GM18519 (cell line): Measurements from ENCODE around the gene C5orf15.
"Not testable (repeated sequence)": the region's sequence is repeated elsewhere in the genome, so short reads cannot be mapped to it uniquely, and the experiment has no call there.

Source experiments
- ATAC-seq: cut with Tn5 transposase; IDR thresholded peaks from one replicate; pipeline ENCODE4 v1.9.1; 2021; ENCODE audit warnings: mild to moderate bottlenecking, moderate library complexity; ENCODE audit not compliant: unreplicated experiment, low FRiP score

Gene C5orf15

DNA sequence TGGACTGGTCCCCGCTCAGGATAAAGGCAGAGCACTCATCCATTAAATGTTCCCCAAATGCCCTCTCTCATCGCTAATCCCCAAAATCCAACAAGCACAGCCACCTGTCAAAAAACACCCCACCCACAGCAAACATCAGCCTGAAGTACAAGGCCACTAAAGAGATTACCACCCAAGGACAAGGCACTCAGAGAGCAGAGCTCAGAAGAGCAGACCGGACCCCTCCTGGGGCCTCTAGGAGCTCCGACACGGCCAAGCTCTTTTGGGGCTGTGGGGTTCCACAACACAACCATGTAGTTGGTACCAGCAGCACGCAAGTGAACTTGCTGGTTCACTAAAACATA, 26.5 kb upstream of the C5orf15 start:
- ATAC-seq: no peak

DNA sequence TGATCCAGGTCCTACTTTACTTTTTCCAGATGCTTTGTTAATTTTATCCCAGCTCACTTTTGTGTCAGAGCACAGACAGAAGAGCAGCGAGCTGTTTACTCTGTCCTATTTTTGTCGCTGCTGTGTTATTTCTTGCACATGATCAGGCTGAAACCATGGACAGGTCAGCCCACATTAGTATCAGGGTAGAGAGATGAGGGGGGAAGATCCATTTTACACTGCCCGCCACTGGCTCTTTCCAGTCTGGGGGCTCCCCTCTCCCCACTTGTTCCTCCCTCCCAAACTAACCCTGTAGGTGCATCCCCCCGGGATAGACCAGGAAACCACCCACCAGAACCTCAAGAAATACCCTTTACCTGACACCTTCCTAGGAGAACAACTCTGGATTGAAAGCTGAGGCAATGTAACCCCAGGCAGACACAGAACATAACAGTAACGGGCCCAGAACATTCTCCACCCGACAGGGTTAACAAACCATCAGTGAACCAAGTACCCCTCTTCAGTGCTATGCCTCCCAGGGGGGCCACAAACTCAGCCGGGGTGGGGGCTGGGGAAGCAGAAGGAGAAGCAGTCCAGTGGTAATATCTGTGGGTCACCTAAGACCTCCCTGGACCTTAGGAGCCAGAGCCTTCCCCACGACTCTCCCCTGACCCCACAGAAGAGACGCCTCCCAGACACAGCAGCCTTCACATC, 26.0 kb upstream of the C5orf15 start:
- no peak for ATAC-seq

DNA sequence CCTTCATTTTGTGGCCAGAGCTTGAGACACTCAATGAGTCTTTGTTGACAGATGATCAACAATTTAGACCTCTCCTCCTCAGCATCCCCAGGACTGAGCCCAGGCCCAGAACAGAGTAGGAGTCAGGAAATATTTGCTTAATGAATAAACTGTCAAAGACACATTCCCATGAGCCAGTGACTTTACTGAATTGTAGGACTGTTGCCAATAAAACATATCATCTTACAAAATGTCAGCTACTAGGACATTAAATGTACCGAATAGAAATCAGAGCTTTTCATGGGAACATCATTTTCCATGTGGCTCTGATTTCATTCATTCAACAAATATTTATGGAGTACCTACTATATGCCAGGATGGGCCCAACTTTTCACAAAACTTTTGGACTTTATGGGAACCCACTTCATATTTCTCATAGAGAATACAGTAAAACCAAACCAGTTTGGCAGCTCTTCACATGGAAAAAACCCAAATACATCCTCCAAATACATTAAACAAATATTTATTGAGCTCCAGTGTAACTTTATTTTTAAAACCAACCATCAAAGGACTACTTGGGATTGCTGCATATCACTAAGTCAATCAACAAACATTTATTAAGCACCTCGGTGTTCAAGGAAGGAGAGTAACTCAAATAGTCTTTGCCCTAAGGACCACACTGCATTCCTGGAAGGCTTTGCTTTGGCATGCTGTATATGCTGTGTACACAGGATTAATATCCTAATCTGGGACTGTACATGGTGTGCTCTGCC, 24.9 kb upstream of the C5orf15 start:
- ATAC-seq: no peak

DNA sequence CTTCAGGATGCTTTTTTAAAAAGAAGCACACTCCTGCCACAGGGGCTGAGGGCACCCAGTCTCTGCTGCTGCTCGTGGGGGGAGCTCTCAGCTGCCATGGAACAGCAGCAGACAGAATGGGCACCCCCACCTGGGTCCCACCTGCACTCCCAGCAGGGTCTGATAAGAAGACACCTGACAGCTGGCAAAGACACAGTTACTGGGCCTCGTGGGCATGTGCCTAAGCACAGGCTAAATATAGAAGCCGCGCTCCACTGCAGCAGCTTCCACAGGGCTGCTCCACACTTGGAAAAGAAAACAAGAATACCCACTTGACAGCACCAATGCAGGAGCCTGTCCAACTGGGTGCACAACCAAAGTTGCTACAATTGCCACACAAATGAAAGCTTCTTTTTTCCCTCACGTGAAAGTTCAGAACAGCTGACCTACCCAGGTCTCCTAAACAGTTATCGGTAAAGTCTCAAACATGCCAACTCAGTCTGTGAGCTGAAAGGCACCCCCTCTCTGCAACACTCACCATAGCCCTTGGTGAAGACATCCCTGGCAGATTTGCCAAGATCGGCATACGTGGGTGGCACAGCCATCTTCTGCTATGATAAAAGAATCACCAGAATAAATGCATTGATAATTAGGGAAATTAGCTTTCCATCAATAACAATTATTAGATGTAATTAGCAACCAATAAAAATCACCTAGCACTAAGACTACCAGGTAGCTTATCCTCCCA, 24.2 kb upstream of the C5orf15 start:
- ATAC-seq: no peak

DNA sequence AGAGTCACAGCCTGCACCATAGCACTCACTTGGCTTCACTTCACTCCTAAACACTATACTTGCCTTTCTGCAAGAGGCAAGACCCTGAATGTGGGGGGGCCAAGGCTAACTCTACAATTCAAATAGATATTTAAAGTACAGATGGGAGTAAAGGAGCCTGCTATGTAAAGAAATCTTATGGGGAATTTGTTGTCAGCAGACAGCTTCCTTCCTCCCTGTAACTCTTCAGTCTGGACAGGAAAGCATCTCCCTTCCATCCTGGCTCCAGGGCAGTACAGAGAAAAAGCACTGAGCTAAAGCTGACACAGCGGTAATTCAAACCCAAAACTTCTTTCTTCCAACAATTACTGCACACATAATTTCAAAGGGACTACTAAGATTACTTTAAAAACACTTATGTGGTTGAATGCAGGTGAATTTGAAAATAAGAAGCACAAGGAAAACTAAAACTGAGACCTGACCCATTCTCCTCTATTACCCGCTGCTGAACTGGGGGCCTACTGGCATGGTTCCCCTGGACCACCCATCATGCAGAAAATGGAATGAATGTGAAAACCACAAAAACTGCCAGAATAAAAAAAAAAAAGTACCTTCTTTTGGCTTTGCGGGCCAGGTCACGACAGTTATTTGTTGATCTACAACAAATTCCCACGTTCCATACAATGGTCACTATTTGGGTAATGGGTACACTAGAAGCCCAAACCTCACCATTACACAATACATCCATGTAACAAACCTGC, 22.9 kb upstream of the C5orf15 start:
- ATAC-seq: no peak

DNA sequence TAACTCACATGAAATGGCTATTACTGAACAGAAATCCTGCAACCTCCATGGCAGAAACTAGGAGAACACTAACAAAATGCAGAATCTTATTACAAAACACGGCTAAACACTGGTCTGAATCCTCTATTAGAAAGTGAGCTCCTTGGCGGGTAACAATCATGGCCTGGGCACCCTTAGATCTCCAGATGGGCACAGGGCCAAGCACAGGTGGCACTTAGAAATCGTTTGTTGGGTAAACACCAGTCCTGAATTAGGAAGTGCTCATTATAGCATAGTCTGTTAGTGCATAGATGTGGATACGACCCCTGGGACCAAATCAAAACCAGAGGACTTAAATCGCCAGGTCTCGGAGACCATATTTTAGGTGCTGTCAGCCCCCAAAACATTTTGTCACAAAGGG, 22.0 kb upstream of the C5orf15 start:
- no peak for ATAC-seq

DNA sequence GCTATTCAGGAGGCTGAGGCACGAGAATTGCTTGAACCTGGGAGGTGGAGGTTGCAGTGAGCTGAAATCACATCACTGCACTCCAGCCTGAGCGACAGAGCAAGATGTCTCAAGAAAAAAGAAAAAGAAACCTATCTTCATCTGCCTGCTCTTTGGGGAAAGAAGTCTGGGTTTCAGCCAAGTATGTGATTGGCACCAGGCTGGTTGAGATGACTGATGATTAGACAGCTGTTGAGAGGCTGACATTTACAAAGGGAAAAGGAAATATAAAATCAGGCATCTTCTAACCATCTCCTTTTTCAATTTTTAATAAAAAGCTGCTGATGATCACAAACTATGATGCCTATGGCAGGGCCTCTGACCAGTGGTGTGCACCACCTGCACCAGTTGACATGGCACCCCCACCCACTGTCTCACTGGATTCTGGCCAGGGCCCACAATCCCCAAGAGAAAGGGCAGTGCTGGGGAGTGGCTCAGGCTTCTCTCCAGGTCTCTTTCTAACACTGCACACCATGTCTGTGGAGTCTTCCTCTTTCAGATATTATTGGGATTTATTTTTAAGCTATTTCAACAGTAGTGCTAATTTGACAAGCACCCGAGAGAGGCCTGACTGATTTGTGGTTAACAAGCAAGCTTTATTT, 17.2 kb upstream of the C5orf15 start:
- no peak for ATAC-seq

DNA sequence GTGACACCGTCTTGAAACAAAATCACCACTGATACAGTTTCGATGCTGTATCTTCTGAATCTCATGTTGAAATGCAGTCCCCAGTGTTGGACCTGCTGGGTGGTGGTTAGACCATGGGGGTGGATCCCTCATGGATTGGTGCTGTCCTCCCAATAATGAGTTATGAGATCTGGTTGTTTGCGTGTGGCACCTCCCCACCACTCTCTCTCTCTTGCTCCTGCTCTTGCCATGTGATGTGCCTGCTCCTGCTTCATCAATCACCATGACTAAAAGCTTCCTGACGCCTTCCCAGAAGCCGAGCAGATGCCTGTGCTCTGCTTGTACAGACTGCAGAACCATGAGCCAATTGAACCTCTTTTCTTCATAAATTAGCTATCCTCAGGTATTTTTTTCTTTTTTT, 15.2 kb upstream of the C5orf15 start:
- ATAC-seq: no peak

DNA sequence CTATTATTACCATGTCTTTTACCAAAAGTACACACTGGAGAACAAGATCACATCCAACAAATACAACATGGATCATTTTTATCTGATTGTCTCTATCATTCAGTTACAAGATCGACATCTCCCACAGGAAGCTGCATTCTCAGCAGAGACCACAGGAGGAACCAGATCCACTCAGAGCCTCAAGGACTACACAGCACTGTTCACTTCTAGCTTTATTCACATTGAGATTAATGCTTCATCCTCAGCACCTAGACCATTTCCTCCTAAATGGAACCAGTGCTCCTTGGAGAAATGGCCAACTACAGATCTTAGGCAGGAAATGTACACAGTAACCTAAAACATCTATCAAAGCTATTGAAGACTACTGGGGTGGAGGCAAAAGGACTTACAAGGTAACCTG, 13.3 kb upstream of the C5orf15 start:
- no peak for ATAC-seq

DNA sequence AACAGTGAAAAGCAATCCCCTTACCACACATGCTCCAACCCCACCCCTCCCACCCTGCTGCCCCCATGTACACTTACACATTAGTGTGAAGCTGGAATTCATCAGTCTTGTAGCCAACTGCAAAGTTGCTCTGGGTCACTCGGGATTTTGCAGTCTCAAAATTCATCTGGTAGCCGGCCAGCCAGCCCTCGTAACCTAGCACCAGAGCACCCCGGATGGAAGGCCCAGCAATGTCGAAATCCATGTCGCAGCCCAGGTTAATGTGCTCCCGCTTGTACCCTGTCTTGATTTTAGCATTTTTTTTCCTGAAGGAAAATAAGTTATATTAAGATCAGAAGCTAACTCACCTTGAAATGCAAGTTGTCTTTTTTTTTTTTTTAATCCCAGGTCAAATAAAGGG, 12.2 kb upstream of the C5orf15 start:
- ATAC-seq: no peak

DNA sequence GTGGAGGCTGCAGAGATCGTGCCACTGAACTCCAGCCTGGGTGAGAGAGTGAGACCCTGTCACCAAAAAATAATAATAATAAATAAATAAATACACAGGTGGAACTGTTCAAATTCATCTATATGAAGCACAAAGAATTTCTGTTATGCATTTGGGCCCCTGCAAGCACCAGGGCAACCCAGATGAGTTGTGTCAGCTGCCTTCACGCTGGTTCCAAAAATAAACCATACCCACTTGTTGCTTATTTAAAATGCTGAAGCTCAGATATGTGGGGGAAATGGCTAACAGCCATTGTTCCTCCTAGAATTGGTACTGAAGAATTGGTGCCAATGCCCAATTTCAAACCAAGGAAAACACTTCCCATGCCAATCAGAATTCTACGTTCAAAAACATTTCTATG, 10.5 kb upstream of the C5orf15 start:
- ATAC-seq: no peak

DNA sequence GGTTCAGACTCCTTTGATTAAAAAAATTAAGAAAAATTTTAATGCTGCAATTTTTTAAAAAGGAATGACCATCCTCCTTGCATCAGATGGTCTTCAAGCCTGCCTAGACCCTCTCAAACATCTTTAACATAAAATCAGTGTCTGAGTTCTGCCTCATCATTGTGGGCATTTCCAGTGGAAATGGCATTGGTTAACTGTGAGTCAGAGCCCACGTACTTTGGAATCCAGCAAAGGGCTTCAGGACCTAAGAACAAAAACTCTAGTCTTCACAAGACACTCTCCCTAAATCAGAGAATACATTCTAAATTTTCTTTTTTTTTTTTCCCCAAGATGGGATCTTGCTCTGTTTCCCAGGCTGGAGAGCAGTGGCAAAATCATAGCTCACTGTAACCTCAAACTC, 9.4 kb upstream of the C5orf15 start:
- ATAC-seq: no peak

DNA sequence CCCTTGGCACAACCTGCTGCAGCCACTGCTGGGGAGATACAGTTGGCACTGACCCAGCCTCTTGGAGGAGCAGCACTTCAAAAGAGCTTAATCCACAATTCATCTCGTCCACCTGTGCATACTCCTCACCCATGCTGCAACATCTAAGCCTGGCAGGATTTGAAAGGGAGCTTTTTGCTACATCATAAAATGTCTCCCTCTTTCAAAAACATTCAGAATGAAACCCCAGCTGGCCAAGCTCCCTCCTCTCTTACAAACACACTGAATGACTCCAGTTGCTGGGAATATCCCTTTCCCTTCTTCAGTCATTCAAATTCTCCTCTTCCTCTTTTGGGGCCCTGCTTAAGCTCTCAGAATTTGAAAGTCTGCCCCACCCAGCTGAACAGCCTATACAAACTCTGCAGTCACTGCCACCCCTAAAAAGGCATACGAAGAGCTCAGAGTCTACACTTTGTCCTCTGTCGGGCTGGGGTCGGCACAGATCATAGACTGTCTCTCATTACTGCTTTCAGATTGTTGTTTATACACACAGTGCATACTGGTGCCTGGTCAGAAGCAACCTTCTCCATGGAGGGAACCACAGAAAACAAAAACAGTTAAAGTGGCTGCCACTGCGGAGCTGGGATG, 8.8 kb upstream of the C5orf15 start:
- ATAC-seq: no peak

DNA sequence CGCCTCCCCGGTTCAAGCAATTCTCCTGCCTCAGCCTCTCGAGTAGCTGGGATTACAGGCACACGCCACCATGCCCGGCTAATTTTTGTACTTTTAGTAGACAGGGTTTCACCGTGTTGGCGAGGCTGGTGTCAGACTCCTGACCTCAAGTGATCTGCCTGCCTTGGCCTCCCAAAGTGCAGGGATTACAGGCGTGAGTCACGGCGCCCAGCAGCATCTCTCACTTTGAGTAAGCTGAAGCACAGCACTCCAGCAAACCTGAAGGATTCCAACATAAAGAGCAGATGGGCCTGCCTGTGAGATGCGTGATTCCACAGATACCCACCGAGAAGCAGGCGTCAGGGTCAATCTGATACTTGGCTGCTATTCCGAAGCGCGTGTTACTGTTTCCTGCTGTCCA, 7.1 kb upstream of the C5orf15 start:
- not testable (repeated sequence) for ATAC-seq

DNA sequence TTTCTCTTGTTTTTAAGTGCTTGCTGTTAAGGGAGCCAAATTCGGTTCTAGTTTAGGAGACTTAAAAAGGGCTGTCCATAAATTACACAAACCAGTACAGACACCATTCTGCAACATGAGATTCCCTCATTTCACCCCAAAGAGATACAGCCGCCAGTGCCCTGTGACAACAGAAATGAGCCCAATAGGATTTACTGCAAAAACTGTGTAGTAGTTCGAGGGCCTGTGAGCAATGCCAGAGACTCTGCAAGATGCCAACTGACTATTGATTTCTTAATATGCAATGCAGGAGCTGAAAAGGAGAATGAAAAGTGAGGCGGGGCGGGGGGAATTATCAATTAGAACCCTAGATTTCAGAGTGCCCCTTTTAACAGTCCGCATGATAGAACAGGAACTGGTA, 5.7 kb upstream of the C5orf15 start:
- no peak for ATAC-seq

DNA sequence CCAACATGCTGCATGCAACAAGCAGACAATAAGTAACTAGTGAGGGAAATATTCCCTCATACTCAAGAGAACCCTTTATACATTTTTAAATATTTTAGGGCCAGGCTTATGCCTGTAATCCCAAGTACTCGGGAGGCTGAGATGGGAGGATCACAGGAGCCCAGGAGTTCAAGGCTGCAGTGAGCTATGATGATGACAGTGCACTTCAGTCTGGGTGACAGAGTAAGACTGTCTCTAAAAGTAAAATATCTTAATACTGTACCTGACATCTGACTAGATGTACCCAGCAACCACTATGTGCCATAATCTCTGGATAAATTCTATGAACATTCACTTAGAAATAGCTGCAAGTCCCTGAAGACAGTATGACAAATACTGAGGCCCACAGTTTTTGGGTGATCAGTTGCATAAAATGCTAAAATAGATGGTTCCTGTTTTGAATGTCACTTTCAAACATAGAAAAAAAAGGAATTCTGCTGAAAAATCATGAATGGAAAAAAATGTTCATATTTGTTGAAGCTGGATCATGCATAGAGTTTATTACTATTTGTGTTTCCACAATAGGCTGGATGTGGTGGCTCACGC, 2.0 kb upstream of the C5orf15 start:
- no peak for ATAC-seq

DNA sequence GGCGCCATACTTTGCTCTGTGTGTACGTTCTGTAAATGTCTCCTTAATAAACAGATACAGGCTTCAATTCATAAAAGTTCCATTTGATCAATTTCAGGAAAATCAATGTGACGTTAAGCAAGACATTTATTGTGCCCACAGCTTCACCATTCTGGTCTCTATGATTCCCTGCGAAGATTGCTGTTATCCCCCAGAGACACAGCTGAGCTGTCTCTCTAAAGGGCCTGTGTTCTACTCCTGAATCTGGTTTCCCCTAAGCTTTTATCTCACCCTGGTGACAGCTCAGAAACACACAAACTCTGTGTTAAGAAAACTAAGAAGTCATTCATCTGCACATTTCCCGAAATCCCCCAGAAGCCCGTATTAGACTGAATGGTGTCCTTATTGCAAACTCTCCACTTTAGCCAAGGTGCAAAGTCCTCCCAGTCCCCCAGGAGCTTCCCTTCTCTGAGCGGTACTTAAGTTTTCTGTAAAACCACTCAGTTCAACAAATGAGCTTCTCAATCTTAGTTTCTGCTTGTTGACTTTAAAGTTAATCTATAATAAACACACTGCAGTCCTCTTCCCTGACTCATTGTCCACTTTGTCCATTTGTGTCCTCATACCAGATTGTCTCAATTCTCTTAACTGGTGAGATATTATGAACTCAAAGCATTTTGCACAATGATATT, 1.4 kb upstream of the C5orf15 start:
- no peak for ATAC-seq

DNA sequence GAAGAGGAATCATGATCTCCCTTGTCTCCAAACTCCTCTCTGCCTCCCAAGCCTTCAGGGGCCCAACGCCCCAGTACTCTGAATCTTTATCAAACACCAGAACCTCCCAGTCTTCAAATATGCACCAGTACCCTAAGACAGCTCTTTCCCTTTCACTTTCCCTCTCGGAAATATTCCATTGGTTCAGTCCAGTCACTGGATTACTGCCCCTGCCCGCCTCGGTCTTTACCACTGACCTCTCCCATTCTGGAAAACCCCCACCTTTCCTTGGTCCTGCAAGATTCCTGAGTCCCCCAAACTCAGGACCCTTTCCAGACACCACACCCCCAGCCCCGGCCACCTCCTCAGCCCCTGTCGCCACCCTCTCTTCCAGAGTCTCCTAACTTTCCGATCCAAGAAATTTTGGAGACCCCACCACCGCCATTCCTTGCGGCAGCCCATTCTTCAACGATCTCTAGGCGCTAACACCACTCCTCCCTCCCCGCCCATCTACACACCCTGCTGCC, 674 bp downstream of the C5orf15 start:
- ATAC-seq: no peak

DNA sequence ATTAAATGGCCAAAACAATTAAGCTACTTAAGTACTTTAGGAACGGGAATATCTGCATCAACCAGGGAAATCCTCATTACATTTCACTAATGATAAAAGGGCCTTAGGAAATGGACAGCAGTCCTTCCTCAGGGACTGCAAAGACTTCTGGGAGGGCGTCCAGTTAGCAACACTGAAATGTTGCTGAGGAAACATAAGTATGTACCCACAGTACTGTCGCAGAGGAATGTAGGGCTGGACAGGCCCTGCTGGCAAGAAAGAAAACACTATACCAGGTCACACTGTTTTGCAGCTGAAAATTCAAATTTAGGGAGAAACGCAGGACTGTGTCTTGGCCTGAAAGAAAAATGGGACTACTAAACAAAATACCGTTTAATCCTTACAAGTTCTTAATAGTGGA, 1.3 kb downstream of the C5orf15 start:
- no peak for ATAC-seq
